ENCODE measurements around the gene PPP2R3A. TPM values are rescaled to one million over a fixed set of nuclear protein-coding genes. Genes with fewer than 3 reads are reported as not detected.

Gene PPP2R3A
- total and polyA plus RNA-seq, 8 donors: 1.3 to 7.0 (median 4.3) TPM

DNA sequence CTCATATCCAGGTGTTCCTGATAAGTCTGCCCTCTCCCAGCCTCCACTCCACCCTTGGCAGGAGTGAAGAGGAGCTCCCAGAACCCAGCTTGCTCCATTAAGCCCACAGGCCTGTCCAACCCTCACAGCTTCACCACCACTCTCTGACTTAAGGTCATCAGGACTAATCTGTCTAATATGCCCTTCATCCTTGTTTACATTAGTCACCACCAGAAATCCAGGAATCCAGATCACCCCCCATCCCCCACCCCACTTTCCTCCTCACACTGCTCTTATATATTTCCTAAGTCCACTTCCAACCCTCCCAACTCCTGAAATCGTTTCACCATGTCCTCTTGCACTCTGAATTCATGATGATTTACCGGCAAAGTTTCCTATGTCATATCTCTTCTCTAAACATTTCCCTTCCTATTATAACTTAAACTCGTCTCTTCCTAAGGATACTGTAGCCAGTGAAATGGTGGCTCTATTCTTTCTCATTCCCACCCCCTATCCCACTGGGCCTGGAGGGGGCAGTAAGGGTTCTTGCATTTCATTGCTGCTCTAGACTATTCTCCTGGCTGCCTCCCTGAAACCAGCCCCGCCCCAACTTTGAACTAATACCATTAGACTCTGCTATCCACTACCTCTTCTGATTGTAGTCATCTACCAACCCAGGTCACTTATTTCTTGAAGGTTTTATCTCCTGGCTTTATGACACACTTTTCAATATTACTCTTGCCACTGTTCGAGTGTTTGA, 43.4 kb downstream of the PPP2R3A start:
- 87 to 91% methylated on average over 5 of the region's 5 CpGs for WGBS, 2 donors
- TF ChIP-seq CTCF (IDR thresholded peaks at IDR 0.05): no peak
- no peaks in the 10 kb centered on the region for H3K9me3 ChIP-seq
- no peaks in the 10 kb centered on the region for H3K36me3 ChIP-seq
- ATAC-seq (no peak), DNase-seq (no peak), FAIRE-seq (no peak)
- no peak overlapping the region for H3K27ac ChIP-seq
- H3K4me3 ChIP-seq: no peak overlapping the region
- H3K4me1 ChIP-seq: no peaks in the 10 kb centered on the region
- intact Hi-C loops (cut with DNase I): no loop called here
- H3K27me3 ChIP-seq: no peaks in the 10 kb centered on the region

DNA sequence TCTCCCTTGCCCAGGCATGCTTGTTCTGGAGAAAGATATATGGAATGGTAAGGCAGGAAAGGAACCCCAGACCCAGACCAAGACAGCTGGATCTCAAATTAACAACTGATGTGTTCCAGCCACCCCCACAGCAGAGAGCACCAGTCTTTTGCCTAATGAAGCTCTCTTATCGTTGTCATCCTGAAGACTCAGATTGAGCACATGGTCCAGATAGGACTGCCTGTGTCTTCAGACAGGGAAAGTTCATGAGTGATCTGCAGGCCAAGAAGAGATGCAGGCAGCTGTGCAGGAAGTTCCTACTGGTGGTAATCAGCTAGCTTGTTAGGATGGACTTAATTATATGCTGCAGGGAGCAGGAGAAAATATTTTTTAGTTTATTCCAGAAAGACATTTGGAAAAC, 53.3 kb downstream of the PPP2R3A start:
- 59 to 73% methylated on average over 1 of the region's 1 CpG for WGBS, 2 donors
- Histone ChIP-seq H3K27ac (no peak overlapping the region), H3K4me3 (no peak overlapping the region), H3K9me3 (no peaks in the 10 kb centered on the region), H3K4me1 (peaks cover 0 to 5% (median 0%) of the 10 kb centered on the region in 3 donors), H3K36me3 (no peaks in the 10 kb centered on the region), H3K27me3 (no peaks in the 10 kb centered on the region)
- no peak for TF ChIP-seq CTCF (IDR thresholded peaks at IDR 0.05)
- ATAC-seq (no peak), FAIRE-seq (no peak), DNase-seq (no peak)
- intact Hi-C loops (cut with DNase I): no loop called here

DNA sequence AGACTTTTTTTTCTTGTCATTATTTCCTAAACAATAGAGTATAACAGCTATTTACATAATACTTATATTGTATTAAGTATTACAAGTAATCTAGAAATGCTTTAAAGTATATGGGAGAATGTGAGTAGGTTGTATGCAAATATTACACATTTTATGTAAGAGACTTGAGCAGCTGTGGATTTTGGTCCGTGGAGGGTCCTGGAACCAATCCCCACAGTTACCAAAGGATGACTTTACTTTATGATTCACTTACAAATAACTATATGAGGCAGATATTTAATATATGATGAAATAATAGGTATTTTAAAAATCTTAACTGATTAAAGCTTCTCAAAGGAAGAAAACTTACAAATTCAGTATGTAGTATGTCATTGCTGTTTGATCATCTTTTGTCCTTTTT, 56.3 kb downstream of the PPP2R3A start:
- no peaks in the 10 kb centered on the region for H3K27me3 ChIP-seq
- DNase-seq (no peak), ATAC-seq (no peak), FAIRE-seq (peak; percentile 78)
- H3K36me3 ChIP-seq: no peaks in the 10 kb centered on the region
- H3K4me1 ChIP-seq: peaks cover 0 to 5% (median 0%) of the 10 kb centered on the region in 3 donors
- intact Hi-C loops (cut with DNase I): no loop called here
- no peaks in the 10 kb centered on the region for H3K9me3 ChIP-seq
- no peak overlapping the region for H3K4me3 ChIP-seq
- WGBS, 2 donors: 91 to 95% methylated on average over 1 of the region's 1 CpG
- no peak overlapping the region for H3K27ac ChIP-seq
- no peak for TF ChIP-seq CTCF (IDR thresholded peaks at IDR 0.05)

DNA sequence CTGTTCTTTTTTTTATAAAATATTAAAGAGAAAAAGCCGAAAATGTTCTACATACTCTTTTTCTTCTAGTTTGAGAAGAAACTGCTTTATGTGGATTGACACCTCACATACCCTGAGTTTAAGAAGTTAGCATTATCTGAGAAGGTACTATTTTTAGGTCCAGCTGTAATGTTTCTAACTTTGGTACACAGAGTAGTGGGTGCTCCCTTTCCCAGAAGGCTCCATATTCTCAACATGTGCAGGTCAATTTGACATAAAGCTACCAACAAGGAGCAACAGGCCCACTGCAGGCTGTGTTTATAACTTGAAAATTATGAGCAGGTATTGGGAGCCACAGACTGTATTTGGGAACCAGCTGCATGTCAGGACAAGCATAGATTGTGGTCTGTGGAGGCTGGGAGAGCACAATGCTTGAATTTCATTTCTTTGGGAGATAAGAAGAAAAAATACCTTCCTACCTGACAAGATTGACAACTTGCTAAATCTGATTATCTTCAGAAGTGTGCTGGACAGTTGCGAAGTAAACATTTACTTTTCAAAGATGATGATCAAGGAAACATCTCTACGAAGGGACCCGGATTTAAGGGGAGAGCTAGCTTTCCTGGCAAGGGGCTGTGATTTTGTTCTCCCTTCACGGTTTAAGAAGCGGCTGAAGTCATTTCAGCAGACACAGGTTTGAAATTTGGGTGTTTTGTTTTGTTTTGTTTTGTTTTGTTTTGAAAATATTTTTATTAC, 57.2 kb downstream of the PPP2R3A start:
- Histone ChIP-seq H3K4me1 (peaks cover 0 to 5% (median 0%) of the 10 kb centered on the region in 3 donors), H3K27ac (no peak overlapping the region), H3K27me3 (no peaks in the 10 kb centered on the region), H3K9me3 (no peaks in the 10 kb centered on the region), H3K36me3 (no peaks in the 10 kb centered on the region), H3K4me3 (no peak overlapping the region)
- no peak for DNase-seq
- WGBS, 2 donors: 85 to 86% methylated on average over 6 of the region's 6 CpGs
- FAIRE-seq: no peak
- TF ChIP-seq CTCF (IDR thresholded peaks at IDR 0.05): no peak
- no peak for ATAC-seq
- intact Hi-C loops (cut with DNase I): no loop called here

Measured in pancreas (tissue), 10 donors.